HepG2 (cell line): ENCODE results near the gene FAF2. TPM values are rescaled to one million over a fixed set of nuclear protein-coding genes. Genes with fewer than 3 reads are reported as not detected.

ENCODE experiments used
- AHDC1 ChIP-seq: sonication (generic); formaldehyde crosslinking; IDR thresholded peaks from 2 replicates; pipeline ENCODE4 v1.5.1; 2020; ENCODE audit warnings: mild to moderate bottlenecking, missing genetic modification reagents, borderline replicate concordance
- ARID3A ChIP-seq: IDR thresholded peaks from 2 replicates; pipeline ENCODE4 v1.6.1; 2012; ENCODE audit warnings: low read depth, low read length, improper control_type of control experiment
- ASH2L ChIP-seq: fragments of 300-600, 200-600 bp; sonication (generic); IDR thresholded peaks from 2 replicates; pipeline ENCODE4 v1.7.0; 2017; ENCODE audit warnings: low read depth, mild to moderate bottlenecking, moderate library complexity, mixed read lengths, low read length; ENCODE audit not compliant: insufficient read length
- ELF3 ChIP-seq: IDR thresholded peaks from 2 replicates; pipeline ENCODE4 v1.6.1; 2016; ENCODE audit warnings: missing genetic modification reagents, missing compliant biosample characterization
- EP300 ChIP-seq, 3 experiments: sonication (generic) in 1 of 3; formaldehyde crosslinking in 1 of 3; IDR thresholded peaks; 2 replicates each; pipeline versions ENCODE4 v1.5.1 to v1.6.1; 2011 to 2020; ENCODE audit warnings: low read depth in 2 of 3, low read length in 2 of 3, borderline replicate concordance in 1 of 3, improper control_type of control experiment in 1 of 3, mild to moderate bottlenecking in 1 of 3, missing genetic modification reagents in 1 of 3, moderate library complexity in 1 of 3
- GABPA ChIP-seq, 2 experiments: IDR thresholded peaks; 2 replicates each; pipeline ENCODE4 v1.6.1; 2011 to 2016; ENCODE audit warnings: low read depth in 2 of 2, low read length in 1 of 2, missing biosample characterization in 1 of 2, missing genetic modification characterization in 1 of 2
- IRF2 ChIP-seq: IDR thresholded peaks from 2 replicates; pipeline ENCODE4 v1.6.1; 2018; ENCODE audit warnings: missing genetic modification reagents, missing compliant biosample characterization
- KDM1A ChIP-seq: IDR thresholded peaks from 2 replicates; pipeline ENCODE4 v1.6.1; 2016; ENCODE audit warnings: missing compliant biosample characterization
- MAX ChIP-seq: IDR thresholded peaks from 2 replicates; pipeline ENCODE4 v1.6.1; 2012; ENCODE audit warnings: inconsistent platforms
- MED1 ChIP-seq: sonication (generic); formaldehyde crosslinking; IDR thresholded peaks from 2 replicates; pipeline ENCODE4 v1.4.0; 2020; ENCODE audit warnings: missing genetic modification reagents
- PRMT3 ChIP-seq: sonication (generic); formaldehyde crosslinking; IDR thresholded peaks from 2 replicates; pipeline ENCODE4 v1.8.1; 2022; ENCODE audit warnings: low read depth, mild to moderate bottlenecking, moderate library complexity, missing genetic modification reagents, borderline replicate concordance
- SALL1 ChIP-seq: sonication (generic); formaldehyde crosslinking; IDR thresholded peaks from 2 replicates; pipeline ENCODE4 v1.8.0; 2022; ENCODE audit warnings: mild to moderate bottlenecking, missing genetic modification reagents
- SKI ChIP-seq: fragments of 450-650 bp; IDR thresholded peaks from one replicate; pipeline ENCODE4 v1.6.1; 2018; ENCODE audit warnings: mild to moderate bottlenecking; ENCODE audit not compliant: partially characterized antibody
- SPEN ChIP-seq: sonication (generic); formaldehyde crosslinking; IDR thresholded peaks from 2 replicates; pipeline ENCODE4 v1.5.1; 2020; ENCODE audit warnings: low read depth, mild to moderate bottlenecking, missing genetic modification reagents
- TFE3 ChIP-seq: IDR thresholded peaks from 2 replicates; pipeline ENCODE4 v1.6.1; 2016
- ZBTB7B ChIP-seq: sonication (generic); formaldehyde crosslinking; IDR thresholded peaks from 2 replicates; pipeline ENCODE4 v1.4.0; 2020; ENCODE audit warnings: missing genetic modification reagents
- ZMYM3 ChIP-seq: sonication (generic); formaldehyde crosslinking; IDR thresholded peaks from 2 replicates; pipeline ENCODE4 v1.5.1; 2020; ENCODE audit warnings: mild to moderate bottlenecking, missing genetic modification reagents
- ZNF331 ChIP-seq: sonication (generic); formaldehyde crosslinking; IDR thresholded peaks from 2 replicates; pipeline ENCODE4 v1.4.0; 2020; ENCODE audit warnings: missing genetic modification reagents
- ZNF644 ChIP-seq: IDR thresholded peaks from 2 replicates; pipeline ENCODE4 v1.6.1; 2016; ENCODE audit warnings: low read depth
- polyA plus RNA-seq, 8 experiments: library from polyadenylated mRNA; depleted of rRNA in 3 of 8; stranded (reverse) in 7 of 8; unstranded in 1 of 8; fragments of >200 nt; fragmentation: Illumina TruSeq in 4 of 8; extraction: Trizol in 4 of 8; gene quantifications; 2 replicates each; pipeline versions ENCODE4 v1.2.1 to v1.2.3, GENCODE V29; 2011 to 2016; ENCODE audit warnings: low read depth in 4 of 8, missing spikeins in 1 of 8, mixed read lengths in 1 of 8; ENCODE audit not compliant: insufficient read depth in 1 of 8
- total RNA-seq, 5 experiments: library from RNA; depleted of rRNA; stranded (reverse); fragments of >200 nt; fragmentation: Illumina TruSeq; extraction: Trizol; gene quantifications; 2 replicates each; pipeline ENCODE4 v1.2.3, GENCODE V29; 2016; ENCODE audit warnings: low read depth in 1 of 5

Gene FAF2
- total and polyA plus RNA-seq, 2 of the 13 experiments (the other 11 are each of a cell fraction or from before 2014, with no cell fraction given): 27.8 to 34.3 TPM

GRCh38 chr5:176438959-176439757 lies 9.0 kb upstream of the FAF2 start (continued):
- TF ChIP-seq PRMT3 (CRISPR knock-in tag) (no peak), ZNF331 (CRISPR knock-in tag) (peak; percentile 32; the same call in 1 of the 2 replicates), ELF3 (CRISPR knock-in tag) (peak; percentile 24; the same call in 1 of the 2 replicates), AHDC1 (CRISPR knock-in tag) (0 out of 2 replicates have a peak, but pooled peaks have one; percentile 27), IRF2 (CRISPR knock-in tag) (0 out of 2 replicates have a peak, but pooled peaks have one; percentile 22), KDM1A (CRISPR knock-in tag) (peak; percentile 83; the same call in 1 of the 2 replicates), ZBTB7B (CRISPR knock-in tag) (peak; percentile 45; the same call in 1 of the 2 replicates), GABPA (IDR thresholded peaks at IDR 0.05; ENCODE audit: low read depth, low read length) (no peak), GABPA (CRISPR knock-in tag; IDR thresholded peaks at IDR 0.05; ENCODE audit: low read depth) (peak; percentile 28; the same call in 1 of the 2 replicates), SPEN (CRISPR knock-in tag) (0 out of 2 replicates have a peak, but pooled peaks have one; percentile 39), ARID3A (peak; percentile 67), SALL1 (CRISPR knock-in tag) (peak; percentile 44; the same call in 1 of the 2 replicates), TFE3 (peak; percentile 53), ZMYM3 (CRISPR knock-in tag) (peak; percentile 84), SKI (peak; percentile 20), ASH2L (peak; percentile 38), MAX (peak; percentile 30; the same call in 1 of the 2 replicates), MED1 (CRISPR knock-in tag) (peak; percentile 55), EP300 (IDR thresholded peaks at IDR 0.05; ENCODE audit: low read depth in 2 of 2, low read length in 2 of 2) (peak in 1 of 2 experiments; percentile 55; a peak in 1 of 4 replicates), EP300 (CRISPR knock-in tag; IDR thresholded peaks at IDR 0.05; ENCODE audit: borderline replicate concordance) (peak; percentile 44; the same call in 1 of the 2 replicates), ZNF644 (CRISPR knock-in tag) (peak; percentile 73)
